Epithelial cell of umbilical artery (primary cell): ENCODE measurements around the gene GON4L. TPM values are rescaled to one million over a fixed set of nuclear protein-coding genes. Genes with fewer than 3 reads are reported as not detected.

Experiments
- total RNA-seq: library from RNA; depleted of rRNA; stranded (reverse); fragments of >200 nt; gene quantifications from 2 replicates; pipeline ENCODE4 v1.2.3, GENCODE V29; 2014

Gene GON4L
- 20.5 and 30.5 TPM in 2 replicates for total RNA-seq

GRCh38 chr1:155856975-155857930 is at the start of gene GON4L:
GON4L (minus strand) TSS chr1:155857214; CDS start chr1:155853780, 3,434 bp downstream.

GRCh38 chr1:155859234-155859829 is 2.3 kb upstream of the GON4L start, which contains the start of gene SYT11:
SYT11 (plus strand) TSS chr1:155859567; CDS start chr1:155859762, 195 bp downstream.

Other genes starting within 250 kb of the GON4L start
- 15.9 and 25.2 TPM in 2 replicates for gene MSTO1, start 247.0 kb downstream of the GON4L start, total RNA-seq
- gene YY1AP1, start 168.4 kb downstream of the GON4L start, total RNA-seq, result 26.0 and 52.0 TPM in 2 replicates
- 66.9 and 78.9 TPM in 2 replicates for gene DAP3, start 168.1 kb downstream of the GON4L start, total RNA-seq
- gene SYT11, start 2.4 kb upstream of the GON4L start, total RNA-seq, result 29.9 and 41.5 TPM in 2 replicates
- 47.4 and 50.6 TPM in 2 replicates for gene RIT1, start 54.1 kb upstream of the GON4L start, total RNA-seq
- 25.3 and 33.0 TPM in 2 replicates for gene KHDC4, start 77.2 kb upstream of the GON4L start, total RNA-seq
- gene RXFP4, start 84.4 kb upstream of the GON4L start, total RNA-seq, result not detected in 2 replicates
- 46.4 and 86.9 TPM in 2 replicates for gene ARHGEF2, start 121.3 kb upstream of the GON4L start, total RNA-seq
- 414 and 943 TPM in 2 replicates for gene SSR2, start 163.7 kb upstream of the GON4L start, total RNA-seq
- 13.0 and 15.3 TPM in 2 replicates for gene UBQLN4, start 196.6 kb upstream of the GON4L start, total RNA-seq
- 60.0 and 82.2 TPM in 2 replicates for gene LAMTOR2, start 197.6 kb upstream of the GON4L start, total RNA-seq
- not detected in 2 replicates for gene RAB25, start 203.9 kb upstream of the GON4L start, total RNA-seq
- 4.7 and 5.8 TPM in 2 replicates for gene MEX3A, start 225.3 kb upstream of the GON4L start, total RNA-seq